GM19023 (cell line): ENCODE measurements around the gene FAM236D.
"Not testable (repeated sequence)": the region's sequence is repeated elsewhere in the genome, so short reads cannot be mapped to it uniquely, and the experiment has no call there.

Experiments used
- ATAC-seq: cut with Tn5 transposase; IDR thresholded peaks from one replicate; pipeline ENCODE4 v1.9.1; 2021; ENCODE audit warnings: mild to moderate bottlenecking, moderate library complexity; ENCODE audit not compliant: unreplicated experiment

Gene FAM236D

GRCh38 chrX:72808110-72808509 lies at the start of gene FAM236D:
Gene FAM236D (minus strand): TSS chrX:72808210. CDS start chrX:72808110, 100 bp downstream.
- ATAC-seq = not testable (repeated sequence)

GRCh38 chrX:72837532-72837931 lies 29.5 kb upstream of the FAM236D start:
- not testable (repeated sequence) for ATAC-seq

- not testable (repeated sequence) for ATAC-seq
These were observed 22.7 kb upstream of the FAM236D start for GRCh38 chrX:72830701-72831100.

GRCh38 chrX:72790390-72790789 lies 17.6 kb downstream of the FAM236D start:
- not testable (repeated sequence) for ATAC-seq

- not testable (repeated sequence) for ATAC-seq
These were observed 19.9 kb downstream of the FAM236D start for GRCh38 chrX:72788142-72788541.

- not testable (repeated sequence) for ATAC-seq
These were observed 24.0 kb downstream of the FAM236D start for GRCh38 chrX:72783964-72784363.

GRCh38 chrX:72783365-72783936 lies 24.6 kb downstream of the FAM236D start:
- not testable (repeated sequence) for ATAC-seq

- ATAC-seq = not testable (repeated sequence)
These were observed 25.4 kb downstream of the FAM236D start, which contains the start of gene FAM236B for GRCh38 chrX:72782560-72782959. Gene FAM236B (minus strand): TSS chrX:72782660. CDS start chrX:72782560, 100 bp downstream.

GRCh38 chrX:72778146-72778545 lies 29.9 kb downstream of the FAM236D start:
- not testable (repeated sequence) for ATAC-seq

- ATAC-seq = peak; percentile 65
These were observed 30.6 kb downstream of the FAM236D start for GRCh38 chrX:72777467-72777790.

GRCh38 chrX:72776653-72777466 lies 31.1 kb downstream of the FAM236D start, which contains the start of gene DMRTC1B:
Gene DMRTC1B (plus strand): TSS chrX:72776890. CDS start chrX:72845136, 68,246 bp downstream.
- ATAC-seq = peak; percentile 77

GRCh38 chrX:72760454-72760853 lies 47.6 kb downstream of the FAM236D start:
- ATAC-seq = not testable (repeated sequence)
